HUES64 (cell line): ENCODE data around the gene CPLANE1.
"Not testable (repeated sequence)": the region's sequence is repeated elsewhere in the genome, so short reads cannot be mapped to it uniquely, and the experiment has no call there.

Source experiments
- H3K27ac ChIP-seq: 2 replicates; pipeline ENCODE4 v1.7.0; 2013; ENCODE audit warnings: low read depth, low read length, inconsistent platforms
- H3K27me3 ChIP-seq: 2 replicates; pipeline ENCODE4 v1.6.1; 2013; ENCODE audit warnings: mild to moderate bottlenecking, low read length; ENCODE audit not compliant: insufficient read depth
- H3K36me3 ChIP-seq: 2 replicates; pipeline ENCODE4 v1.6.1; 2013; ENCODE audit warnings: mild to moderate bottlenecking, low read length; ENCODE audit not compliant: insufficient read depth
- H3K4me1 ChIP-seq: 2 replicates; pipeline ENCODE4 v1.6.1; 2013; ENCODE audit warnings: mild to moderate bottlenecking, low read length, moderate library complexity; ENCODE audit not compliant: insufficient read depth
- H3K4me3 ChIP-seq: 2 replicates; pipeline ENCODE4 v1.5.1; 2013; ENCODE audit warnings: mild to moderate bottlenecking, low read length, moderate library complexity
- H3K9ac ChIP-seq: 2 replicates; pipeline ENCODE4 v1.6.1; 2013; ENCODE audit warnings: mild to moderate bottlenecking, low read depth, low read length
- H3K9me3 ChIP-seq: 2 replicates; pipeline ENCODE4 v1.6.1; 2013; ENCODE audit warnings: low read depth, low read length; ENCODE audit not compliant: insufficient read depth
- WGBS: fragments of 150-250, 120-280 bp; methylation state at CpG from one replicate; pipeline ENCODE4 v1.1.7; 2013; ENCODE audit warnings: missing lambda C conversion rate; 5-methylcytosine and 5-hydroxymethylcytosine counted together

CPLANE1 gene

DNA sequence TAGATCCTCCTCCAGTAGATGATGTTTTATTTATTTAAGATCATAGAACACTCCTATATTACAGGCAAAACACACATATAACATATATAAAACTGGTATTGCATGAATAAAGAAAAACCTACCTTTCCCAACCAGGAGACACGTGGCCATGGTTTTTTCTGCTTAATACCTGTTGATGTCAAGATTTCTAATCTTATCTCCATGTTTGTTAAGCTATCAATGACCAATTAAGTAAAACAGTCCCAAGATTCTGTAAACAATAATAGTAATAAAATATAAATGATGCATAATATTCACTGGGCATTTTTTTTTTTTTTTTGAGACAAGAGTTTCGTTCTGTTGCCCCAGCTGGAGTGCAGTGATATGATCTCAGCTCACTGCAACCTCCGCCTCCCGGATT, 1.7 kb downstream of the CPLANE1 start:
- Histone ChIP-seq H3K4me3 (no peak overlapping the region), H3K27ac (no peak overlapping the region), H3K9ac (no peak overlapping the region), H3K9me3 (no peaks in the 10 kb centered on the region), H3K4me1 (peaks cover 10% of the 10 kb centered on the region; the same call in 1 of the 2 replicates), H3K27me3 (no peaks in the 10 kb centered on the region), H3K36me3 (no peaks in the 10 kb centered on the region)
- 97% methylated on average over 4 of the region's 4 CpGs for WGBS

- WGBS, result 92% methylated on average over 1 of the region's 1 CpG
- Histone ChIP-seq H3K4me1 (peaks cover 10% of the 10 kb centered on the region; the same call in 1 of the 2 replicates), H3K36me3 (0 out of 2 replicates have a peak, but pooled peaks cover 2% of the 10 kb centered on the region), H3K4me3 (no peak overlapping the region), H3K9me3 (no peaks in the 10 kb centered on the region), H3K27me3 (no peaks in the 10 kb centered on the region), H3K27ac (no peak overlapping the region), H3K9ac (no peak overlapping the region)
These were observed 2.1 kb downstream of the CPLANE1 start for GRCh38 chr5:37247036-37247435.

GRCh38 chr5:37234288-37234687, 14.9 kb downstream of the CPLANE1 start:
- Histone ChIP-seq H3K4me1 (no peaks in the 10 kb centered on the region), H3K27me3 (no peaks in the 10 kb centered on the region), H3K27ac (no peak overlapping the region), H3K9ac (no peak overlapping the region), H3K4me3 (no peak overlapping the region), H3K36me3 (peaks cover 6% of the 10 kb centered on the region; the same call in 1 of the 2 replicates), H3K9me3 (no peaks in the 10 kb centered on the region)
- 100% methylated on average over 1 of the region's 2 CpGs for WGBS

DNA sequence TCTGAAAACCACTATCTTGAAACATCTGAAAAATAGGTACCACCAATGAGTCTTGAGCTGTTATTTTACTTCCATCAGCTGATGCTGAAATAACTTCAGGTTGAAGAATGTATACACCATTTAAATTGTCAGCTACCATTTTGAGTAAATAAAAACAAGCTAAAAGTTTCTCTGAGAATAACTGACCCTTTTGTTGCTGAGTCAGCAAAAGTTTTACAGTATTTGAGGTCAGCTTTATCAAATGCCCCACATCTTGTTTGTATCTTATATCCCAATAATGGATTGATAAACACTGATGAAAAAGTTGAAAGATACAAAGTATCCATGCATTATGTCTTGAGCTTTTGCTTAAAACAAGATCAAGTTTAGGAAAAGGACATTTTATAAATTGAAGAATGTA, 22.8 kb downstream of the CPLANE1 start:
- no peaks in the 10 kb centered on the region for H3K9me3 ChIP-seq
- H3K36me3 ChIP-seq, result peaks cover 34% of the 10 kb centered on the region

GRCh38 chr5:37222181-37222580, 27.0 kb downstream of the CPLANE1 start:
- Histone ChIP-seq H3K36me3 (peaks cover 35% of the 10 kb centered on the region), H3K27me3 (no peaks in the 10 kb centered on the region), H3K4me1 (no peaks in the 10 kb centered on the region), H3K4me3 (no peak overlapping the region), H3K9ac (no peak overlapping the region), H3K27ac (no peak overlapping the region), H3K9me3 (no peaks in the 10 kb centered on the region)

More for the DNA sequence above, 22.8 kb downstream of the CPLANE1 start:
- H3K4me1 ChIP-seq, result no peaks in the 10 kb centered on the region
- H3K27ac ChIP-seq, result no peak overlapping the region
- no peak overlapping the region for H3K4me3 ChIP-seq
- no peaks in the 10 kb centered on the region for H3K27me3 ChIP-seq
- no peak overlapping the region for H3K9ac ChIP-seq

GRCh38 chr5:37220426-37220825, 28.8 kb downstream of the CPLANE1 start:
- H3K36me3 ChIP-seq, result peaks cover 29% of the 10 kb centered on the region; the same call in 1 of the 2 replicates
- H3K4me3 ChIP-seq, H3K27ac ChIP-seq, H3K9ac ChIP-seq, H3K27me3 ChIP-seq, H3K4me1 ChIP-seq, H3K9me3 ChIP-seq: not testable (repeated sequence)
- WGBS, result 94% methylated on average over 6 of the region's 6 CpGs

DNA sequence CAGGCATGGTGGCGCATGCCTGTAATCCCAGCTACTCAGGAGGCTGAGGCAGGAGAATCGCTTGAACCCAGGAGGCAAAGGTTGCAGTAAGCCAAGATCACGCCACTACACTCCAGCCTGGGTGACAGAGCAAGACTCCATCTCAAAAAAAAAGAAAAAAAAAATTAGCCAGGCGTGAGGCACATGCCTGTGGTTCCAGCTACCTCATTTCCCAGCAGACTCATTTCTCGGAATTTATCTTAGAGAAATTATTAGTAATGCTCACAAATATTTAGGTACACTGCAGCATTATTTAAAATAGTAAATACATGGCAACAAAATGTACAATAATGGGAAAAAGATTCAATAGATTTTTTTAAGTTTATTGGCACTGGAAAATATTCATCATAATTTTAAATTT, 29.8 kb downstream of the CPLANE1 start:
- peaks cover 29% of the 10 kb centered on the region; the same call in 1 of the 2 replicates for H3K36me3 ChIP-seq

DNA sequence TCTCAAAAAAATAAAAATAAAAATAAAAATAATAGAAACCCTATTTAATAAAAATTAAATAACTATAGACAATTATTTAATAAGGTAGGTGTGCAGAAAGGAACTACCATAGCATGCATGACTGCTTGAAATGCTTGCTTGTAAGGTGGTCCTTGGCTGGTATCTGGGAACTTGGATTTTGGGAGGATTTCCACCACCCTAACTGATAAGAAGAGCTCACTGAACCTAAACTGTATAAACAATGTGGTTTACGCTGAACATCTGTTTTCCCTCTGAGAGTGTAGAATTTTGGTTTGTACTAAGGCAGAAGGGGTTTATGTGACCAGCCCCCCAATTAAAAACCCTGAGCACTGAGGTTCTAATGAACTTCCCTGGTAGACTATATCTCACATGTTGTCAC, 31.2 kb downstream of the CPLANE1 start:
- WGBS, result 73% methylated on average over 1 of the region's 1 CpG
- Histone ChIP-seq H3K27me3 (no peaks in the 10 kb centered on the region), H3K9me3 (no peaks in the 10 kb centered on the region), H3K9ac (no peak overlapping the region), H3K27ac (no peak overlapping the region), H3K4me1 (no peaks in the 10 kb centered on the region), H3K36me3 (peaks cover 24% of the 10 kb centered on the region), H3K4me3 (no peak overlapping the region)

More for the DNA sequence above, 29.8 kb downstream of the CPLANE1 start:
- not testable (repeated sequence) for H3K9ac ChIP-seq, H3K27ac ChIP-seq, H3K9me3 ChIP-seq, H3K4me3 ChIP-seq, H3K27me3 ChIP-seq, H3K4me1 ChIP-seq
- WGBS, result 96% methylated on average over 4 of the region's 5 CpGs

DNA sequence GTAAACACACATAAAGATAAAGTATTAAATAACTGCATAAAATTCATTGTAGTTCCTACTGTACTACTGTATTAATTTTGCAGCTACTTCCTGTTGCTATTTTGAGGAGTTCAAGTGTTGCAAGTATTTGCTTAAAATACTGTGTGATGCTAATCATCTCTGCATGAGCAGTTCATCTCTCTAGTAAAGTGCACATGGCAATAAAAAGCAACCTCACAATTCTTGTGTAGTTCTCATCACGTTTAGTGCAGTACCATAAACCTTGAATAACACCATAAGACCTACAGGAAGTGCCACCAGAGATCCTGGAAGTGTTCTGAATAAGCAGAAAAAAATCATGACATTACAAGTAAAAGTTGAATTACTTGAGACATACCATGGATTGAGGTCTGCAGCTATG, 34.6 kb downstream of the CPLANE1 start:
- H3K27ac ChIP-seq, result no peak overlapping the region
- H3K4me1 ChIP-seq, result no peaks in the 10 kb centered on the region
- H3K9me3 ChIP-seq, result no peaks in the 10 kb centered on the region
- H3K36me3 ChIP-seq, result peaks cover 18% of the 10 kb centered on the region
- H3K4me3 ChIP-seq, result no peak overlapping the region
- WGBS, result 100% methylated on average over 1 of the region's 1 CpG
- H3K27me3 ChIP-seq, result no peaks in the 10 kb centered on the region
- no peak overlapping the region for H3K9ac ChIP-seq

- WGBS, result 92% methylated on average over 3 of the region's 3 CpGs
- Histone ChIP-seq H3K36me3 (peaks cover 18% of the 10 kb centered on the region), H3K9me3 (no peaks in the 10 kb centered on the region), H3K27me3 (no peaks in the 10 kb centered on the region), H3K9ac (no peak overlapping the region), H3K4me3 (no peak overlapping the region), H3K27ac (no peak overlapping the region), H3K4me1 (no peaks in the 10 kb centered on the region)
These were observed 37.1 kb downstream of the CPLANE1 start for GRCh38 chr5:37212096-37212495.

DNA sequence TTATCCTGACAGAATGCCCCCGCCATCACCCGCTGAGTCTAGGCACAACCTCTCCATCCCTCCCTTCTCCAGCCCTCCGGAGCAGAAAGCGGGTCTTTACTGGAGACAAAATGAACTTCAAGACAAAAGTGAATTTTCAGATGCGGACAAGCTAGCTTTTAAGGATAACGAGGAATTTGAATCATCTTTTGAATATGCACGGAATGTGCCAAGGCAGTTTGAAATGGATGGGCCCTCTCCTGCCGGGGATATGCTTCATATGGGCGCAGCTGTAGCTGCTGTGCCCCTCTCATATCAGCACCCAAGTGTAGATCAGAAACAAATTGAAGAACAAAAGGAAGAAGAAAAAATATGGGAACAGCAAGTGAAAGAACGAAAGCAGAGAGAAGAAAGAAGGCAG, 37.5 kb downstream of the CPLANE1 start:
- Histone ChIP-seq H3K9ac (no peak overlapping the region), H3K27ac (no peak overlapping the region), H3K4me1 (no peaks in the 10 kb centered on the region), H3K4me3 (no peak overlapping the region), H3K27me3 (no peaks in the 10 kb centered on the region), H3K36me3 (peaks cover 16% of the 10 kb centered on the region), H3K9me3 (no peaks in the 10 kb centered on the region)
- 93% methylated on average over 10 of the region's 10 CpGs for WGBS
